Fibroblast of lung (primary cell): ENCODE measurements around the gene ACAD8.

Experiments used
- CTCF ChIP-seq, 2 donors: IDR thresholded peaks in 1 of 2; conservative IDR thresholded peaks in 1 of 2; 1 replicate in 1 of 2; 2 replicates in 1 of 2; pipeline ENCODE4 v1.5.1; 2011 to 2012; ENCODE audit warnings: low read length in 2 of 2, control low read depth in 1 of 2, inconsistent platforms in 1 of 2, low read depth in 1 of 2, mild to moderate bottlenecking in 1 of 2
- EZH2 ChIP-seq: IDR thresholded peaks from 2 replicates; pipeline ENCODE4 v1.5.1; 2012; ENCODE audit warnings: low read length, control low read depth, mild to moderate bottlenecking; ENCODE audit errors: missing control alignments

DNA sequence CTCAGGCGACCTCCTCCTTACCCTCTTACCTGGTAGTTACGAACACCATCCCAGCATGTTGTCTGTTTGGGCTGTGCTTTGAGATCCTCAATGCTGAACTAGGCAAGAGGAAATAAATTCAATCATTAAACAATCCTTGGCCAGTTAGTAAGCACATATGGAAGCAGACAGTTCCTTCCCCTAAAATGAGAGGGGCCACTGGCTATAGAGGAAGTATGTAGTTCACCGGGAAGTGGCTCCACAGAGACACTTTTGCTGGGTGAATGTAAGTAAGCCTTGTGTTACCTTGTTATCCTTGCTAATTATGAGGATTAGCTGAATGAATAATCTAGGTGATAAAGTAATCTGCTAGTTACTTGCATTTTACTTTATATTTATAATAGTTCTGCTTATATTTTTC, 3.1 kb upstream of the ACAD8 start:
- no peak for TF ChIP-seq CTCF (conservative IDR thresholded peaks at IDR 0.05 in 1 of 2, IDR thresholded peaks at IDR 0.05 in 1 of 2; ENCODE audit: low read depth in 1 of 2, low read length in 2 of 2)
- TF ChIP-seq EZH2 = no peak
